ENCODE measurements around the gene LRRC51. TPM values are rescaled to one million over a fixed set of nuclear protein-coding genes. Genes with fewer than 3 reads are reported as not detected.

The LRRC51 gene
- total and polyA plus RNA-seq, 7 donors: 4.0 to 10.4 (median 5.8) TPM

DNA sequence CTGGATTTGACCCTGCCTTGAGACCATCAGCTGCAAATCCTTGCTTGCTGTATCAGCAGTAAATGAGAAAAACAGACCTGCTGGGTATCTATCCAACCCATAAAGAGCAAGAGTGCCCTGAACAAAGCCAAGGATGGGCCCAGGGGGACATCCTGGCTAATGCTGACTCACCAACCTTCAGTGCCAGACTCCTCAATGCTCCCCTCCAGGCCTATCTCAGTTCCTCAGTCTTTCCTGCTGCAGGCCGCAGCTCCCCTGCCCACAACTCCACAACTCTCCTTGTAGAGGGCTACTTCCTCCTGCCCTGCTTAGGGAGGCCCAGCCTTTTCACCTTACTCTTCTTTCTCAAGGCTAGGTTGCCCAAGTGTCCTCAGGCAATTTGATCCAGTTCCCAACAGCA, 19.8 kb downstream of the LRRC51 start:
- WGBS, 3 donors: 91 to 100% (median 92%) methylated on average over 1 of the region's 1 CpG
- ATAC-seq: no peak
- Histone ChIP-seq H3K4me1 (peaks cover 51% of the 10 kb centered on the region), H3K9me3 (no peaks in the 10 kb centered on the region), H3K27ac (peak overlapping the region; percentile 100), H3K27me3 (ENCODE audit: insufficient read depth in 3 of 3, low read length in 2 of 3) (no peaks in the 10 kb centered on the region), H3K4me3 (no peak overlapping the region), H3K36me3 (ENCODE audit: insufficient read depth in 1 of 2, low read depth in 1 of 2) (peaks cover 0 to 44% of the 10 kb centered on the region in 2 donors)
- DNase-seq: no peak
- intact Hi-C loops (cut with DNase I): no loop called here
- TF ChIP-seq, protein P1, sequence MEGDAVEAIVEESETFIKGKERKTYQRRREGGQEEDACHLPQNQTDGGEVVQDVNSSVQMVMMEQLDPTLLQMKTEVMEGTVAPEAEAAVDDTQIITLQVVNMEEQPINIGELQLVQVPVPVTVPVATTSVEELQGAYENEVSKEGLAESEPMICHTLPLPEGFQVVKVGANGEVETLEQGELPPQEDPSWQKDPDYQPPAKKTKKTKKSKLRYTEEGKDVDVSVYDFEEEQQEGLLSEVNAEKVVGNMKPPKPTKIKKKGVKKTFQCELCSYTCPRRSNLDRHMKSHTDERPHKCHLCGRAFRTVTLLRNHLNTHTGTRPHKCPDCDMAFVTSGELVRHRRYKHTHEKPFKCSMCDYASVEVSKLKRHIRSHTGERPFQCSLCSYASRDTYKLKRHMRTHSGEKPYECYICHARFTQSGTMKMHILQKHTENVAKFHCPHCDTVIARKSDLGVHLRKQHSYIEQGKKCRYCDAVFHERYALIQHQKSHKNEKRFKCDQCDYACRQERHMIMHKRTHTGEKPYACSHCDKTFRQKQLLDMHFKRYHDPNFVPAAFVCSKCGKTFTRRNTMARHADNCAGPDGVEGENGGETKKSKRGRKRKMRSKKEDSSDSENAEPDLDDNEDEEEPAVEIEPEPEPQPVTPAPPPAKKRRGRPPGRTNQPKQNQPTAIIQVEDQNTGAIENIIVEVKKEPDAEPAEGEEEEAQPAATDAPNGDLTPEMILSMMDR (IDR thresholded peaks at IDR 0.05): no peak

DNA sequence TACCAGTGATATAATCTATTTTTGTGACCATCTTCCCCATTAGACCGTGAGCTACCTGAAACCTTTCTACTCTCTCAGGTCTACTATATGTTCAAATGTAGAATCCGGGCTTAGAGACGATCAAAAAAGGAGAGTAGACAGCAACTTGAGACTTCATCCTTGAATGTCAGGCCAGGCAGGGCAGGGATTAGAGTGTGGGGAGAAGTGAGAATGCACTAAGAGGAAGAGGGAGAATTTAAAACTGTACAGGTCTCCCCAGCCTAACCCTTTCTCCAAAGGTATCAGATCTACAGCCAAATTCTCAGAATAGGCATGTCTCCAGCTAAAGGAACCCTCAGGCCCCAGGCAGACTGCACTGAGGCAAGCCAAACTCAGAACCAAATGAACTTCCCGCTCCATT, 21.5 kb downstream of the LRRC51 start:
- Histone ChIP-seq H3K4me3 (peak overlapping the region; percentile 99), H3K9me3 (no peaks in the 10 kb centered on the region), H3K27ac (peak overlapping the region; percentile 100), H3K4me1 (peaks cover 51% of the 10 kb centered on the region), H3K36me3 (ENCODE audit: insufficient read depth in 1 of 2, low read depth in 1 of 2) (peaks cover 0 to 27% of the 10 kb centered on the region in 2 donors), H3K27me3 (ENCODE audit: insufficient read depth in 3 of 3, low read length in 2 of 3) (no peaks in the 10 kb centered on the region)
- DNase-seq (no peak), ATAC-seq (no peak)
- TF ChIP-seq, protein P1 (IDR thresholded peaks at IDR 0.05): no peak
- 24 to 41% (median 27%) methylated on average over 4 of the region's 4 CpGs for WGBS, 3 donors
- intact Hi-C loops (cut with DNase I): no loop called here

DNA sequence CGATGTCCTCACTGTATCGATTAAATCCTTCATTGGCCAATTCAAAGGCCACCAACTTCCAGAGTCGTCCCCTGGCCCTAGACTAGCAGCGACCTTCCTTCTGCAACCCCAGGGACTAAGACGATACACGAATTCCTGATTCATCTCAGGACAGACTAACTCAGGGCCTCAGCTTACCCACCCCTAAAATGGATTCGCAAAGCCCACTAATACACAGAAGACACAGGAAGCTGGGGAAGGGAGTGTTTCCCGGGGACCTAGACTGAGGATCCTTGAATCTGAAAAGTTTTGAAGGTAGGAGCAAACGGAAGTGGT, 21.9 kb downstream of the LRRC51 start:
- Histone ChIP-seq H3K27me3 (ENCODE audit: insufficient read depth in 3 of 3, low read length in 2 of 3) (no peaks in the 10 kb centered on the region), H3K27ac (peak overlapping the region; percentile 100), H3K36me3 (ENCODE audit: insufficient read depth in 1 of 2, low read depth in 1 of 2) (peaks cover 0 to 27% of the 10 kb centered on the region in 2 donors), H3K4me3 (peak overlapping the region; percentile 99), H3K4me1 (peaks cover 51% of the 10 kb centered on the region), H3K9me3 (no peaks in the 10 kb centered on the region)
- DNase-seq (no peak), ATAC-seq (peak in 1 of 4 donors; percentile 0)
- intact Hi-C loops (cut with DNase I): no loop called here
- TF ChIP-seq, protein P1 (IDR thresholded peaks at IDR 0.05): no peak
- 1 to 2% (median 1%) methylated on average over 9 of the region's 9 CpGs for WGBS, 3 donors

DNA sequence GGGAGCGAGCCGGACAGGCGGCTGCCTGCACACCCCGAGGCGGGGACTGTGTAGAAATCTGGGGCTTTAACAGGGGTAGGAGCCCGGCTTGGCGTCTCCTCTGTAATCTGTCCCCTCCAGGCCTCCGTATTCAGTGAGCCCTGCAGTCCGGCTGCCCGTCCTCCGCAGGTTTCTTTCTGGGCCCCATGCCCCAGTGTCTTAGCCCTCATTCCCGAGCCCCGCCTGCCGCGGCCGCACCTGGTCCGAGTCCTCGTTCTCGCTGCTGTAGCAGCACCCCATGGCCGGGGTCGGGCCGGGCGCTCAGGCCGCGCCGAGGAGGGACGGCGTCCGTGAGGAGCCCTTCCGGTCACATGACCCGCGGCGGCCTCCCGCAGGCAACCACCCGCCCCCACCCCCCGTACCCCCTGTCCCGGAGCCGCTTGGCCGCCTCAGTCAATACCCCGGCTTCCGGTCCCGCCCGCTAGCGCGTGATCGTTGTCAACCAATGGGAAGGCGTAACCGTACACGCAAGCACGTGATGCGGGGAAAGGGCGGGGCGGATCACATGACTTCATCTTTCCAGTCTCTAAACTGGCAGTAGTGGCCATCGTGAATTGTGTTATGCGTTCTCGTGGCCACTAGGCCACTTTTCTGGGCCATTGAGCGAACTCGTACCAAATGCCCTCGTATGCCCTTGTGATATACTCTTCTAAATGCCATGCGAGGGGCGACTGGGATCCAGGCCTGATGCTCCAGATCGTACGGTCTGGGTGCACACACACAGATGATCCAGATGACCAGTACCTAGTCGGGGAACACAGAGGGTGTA, 22.5 kb downstream of the LRRC51 start, which contains the start of gene LAMTOR1:
Gene LAMTOR1, minus strand, starts transcription at position 352 of the 808 bp plus-strand sequence. Its CDS starts 73 bp downstream, at position 279.
- intact Hi-C loops (cut with DNase I): loop anchor here in 1 of 2 donors (1.0 kb wide), 1 partner anchor 9 kb away; the partner anchor contains the start of gene ANAPC15

More for the DNA sequence above, 22.5 kb downstream of the LRRC51 start, which contains the start of gene LAMTOR1:
- Histone ChIP-seq H3K27me3 (ENCODE audit: insufficient read depth in 3 of 3, low read length in 2 of 3) (no peaks in the 10 kb centered on the region), H3K9me3 (no peaks in the 10 kb centered on the region), H3K4me3 (peak within 1 kb of the TSS; percentile 99), H3K27ac (peak within 1 kb of the TSS; percentile 100), H3K36me3 (ENCODE audit: insufficient read depth in 1 of 2, low read depth in 1 of 2) (peaks cover 0 to 22% of the 10 kb centered on the region in 2 donors), H3K4me1 (peaks cover 47% of the 10 kb centered on the region)
- ATAC-seq: peak; percentile 97 to 98 (median 98)
- 1 to 2% (median 1%) methylated on average over 62 to 64 of the region's 64 CpGs for WGBS, 3 donors
- TF ChIP-seq, protein P1 (IDR thresholded peaks at IDR 0.05): peak; percentile 58
- DNase-seq: peak; percentile 100
